ENCODE measurements around the gene LMCD1.

LMCD1 gene

GRCh38 chr3:8492744-8493511 is 8.7 kb upstream of the LMCD1 start:
- TF ChIP-seq, protein P1, sequence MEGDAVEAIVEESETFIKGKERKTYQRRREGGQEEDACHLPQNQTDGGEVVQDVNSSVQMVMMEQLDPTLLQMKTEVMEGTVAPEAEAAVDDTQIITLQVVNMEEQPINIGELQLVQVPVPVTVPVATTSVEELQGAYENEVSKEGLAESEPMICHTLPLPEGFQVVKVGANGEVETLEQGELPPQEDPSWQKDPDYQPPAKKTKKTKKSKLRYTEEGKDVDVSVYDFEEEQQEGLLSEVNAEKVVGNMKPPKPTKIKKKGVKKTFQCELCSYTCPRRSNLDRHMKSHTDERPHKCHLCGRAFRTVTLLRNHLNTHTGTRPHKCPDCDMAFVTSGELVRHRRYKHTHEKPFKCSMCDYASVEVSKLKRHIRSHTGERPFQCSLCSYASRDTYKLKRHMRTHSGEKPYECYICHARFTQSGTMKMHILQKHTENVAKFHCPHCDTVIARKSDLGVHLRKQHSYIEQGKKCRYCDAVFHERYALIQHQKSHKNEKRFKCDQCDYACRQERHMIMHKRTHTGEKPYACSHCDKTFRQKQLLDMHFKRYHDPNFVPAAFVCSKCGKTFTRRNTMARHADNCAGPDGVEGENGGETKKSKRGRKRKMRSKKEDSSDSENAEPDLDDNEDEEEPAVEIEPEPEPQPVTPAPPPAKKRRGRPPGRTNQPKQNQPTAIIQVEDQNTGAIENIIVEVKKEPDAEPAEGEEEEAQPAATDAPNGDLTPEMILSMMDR (IDR thresholded peaks at IDR 0.05): no peak
- Histone ChIP-seq H3K36me3 (no peaks in the 10 kb centered on the region), H3K27ac (no peak overlapping the region), H3K9me3 (no peaks in the 10 kb centered on the region), H3K4me3 (no peak overlapping the region), H3K4me1 (peaks cover 0 to 43% (median 26%) of the 10 kb centered on the region in 4 donors), H3K27me3 (no peaks in the 10 kb centered on the region)
- intact Hi-C loops (cut with DNase I; ENCODE audit: low total_unique reads): no loop called here
- no peak for DNase-seq

GRCh38 chr3:8493744-8494143 is 7.9 kb upstream of the LMCD1 start:
- intact Hi-C loops (cut with DNase I; ENCODE audit: low total_unique reads): no loop called here
- Histone ChIP-seq H3K4me1 (peaks cover 0 to 34% (median 24%) of the 10 kb centered on the region in 4 donors), H3K4me3 (no peak overlapping the region), H3K36me3 (no peaks in the 10 kb centered on the region), H3K9me3 (no peaks in the 10 kb centered on the region), H3K27me3 (no peaks in the 10 kb centered on the region), H3K27ac (no peak overlapping the region)
- no peak for DNase-seq
- TF ChIP-seq, protein P1 (IDR thresholded peaks at IDR 0.05): no peak

DNA sequence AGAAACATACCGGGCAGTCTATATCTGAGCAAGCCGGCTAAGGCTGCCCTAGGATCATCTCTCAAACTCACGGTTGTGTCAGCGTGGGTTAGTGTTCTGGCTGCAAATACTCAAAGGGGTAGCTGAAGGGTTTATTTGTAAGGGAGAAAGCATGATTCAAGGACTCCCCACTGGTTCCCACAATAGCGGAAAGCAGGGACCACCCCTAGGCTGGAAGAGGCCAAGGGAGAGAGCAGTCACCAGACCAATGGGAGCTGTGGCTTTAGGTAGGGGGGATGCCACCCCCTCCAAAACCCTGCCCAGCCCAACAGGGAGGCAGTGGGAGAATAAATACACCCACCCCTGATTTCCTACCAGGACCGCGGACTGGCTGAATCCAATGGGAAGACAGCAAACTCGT is 7.3 kb upstream of the LMCD1 start:
- Histone ChIP-seq H3K27me3 (no peaks in the 10 kb centered on the region), H3K4me3 (no peak overlapping the region), H3K4me1 (peaks cover 0 to 29% (median 19%) of the 10 kb centered on the region in 4 donors), H3K36me3 (no peaks in the 10 kb centered on the region), H3K27ac (no peak overlapping the region), H3K9me3 (no peaks in the 10 kb centered on the region)
- no peak for DNase-seq
- intact Hi-C loops (cut with DNase I; ENCODE audit: low total_unique reads): no loop called here
- TF ChIP-seq, protein P1 (IDR thresholded peaks at IDR 0.05): no peak

DNA sequence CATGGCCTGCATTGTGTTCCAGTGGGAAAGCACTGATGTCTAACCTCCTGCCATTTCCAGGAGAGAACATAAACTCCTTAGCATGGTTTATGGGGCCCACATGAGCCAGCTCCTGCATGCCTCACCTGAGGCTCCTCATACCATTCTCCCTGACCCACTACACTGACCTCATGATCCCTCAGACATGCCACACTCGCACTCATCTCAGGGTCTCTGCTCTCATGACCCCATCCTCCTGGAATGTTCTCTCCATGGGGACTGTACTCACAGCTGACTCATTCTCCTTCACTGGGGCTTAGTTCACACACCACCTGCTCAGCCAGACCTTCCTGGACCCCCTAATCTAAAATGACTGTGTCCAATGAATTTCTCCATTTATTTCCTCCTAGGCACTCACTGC is 4.0 kb upstream of the LMCD1 start:
- H3K27ac ChIP-seq: no peak overlapping the region
- TF ChIP-seq, protein P1 (IDR thresholded peaks at IDR 0.05): no peak
- H3K4me1 ChIP-seq: peaks cover 0 to 14% (median 7%) of the 10 kb centered on the region in 4 donors
- intact Hi-C loops (cut with DNase I; ENCODE audit: low total_unique reads): no loop called here
- H3K4me3 ChIP-seq: no peak overlapping the region
- H3K36me3 ChIP-seq: no peaks in the 10 kb centered on the region
- no peak for DNase-seq
- H3K9me3 ChIP-seq: no peaks in the 10 kb centered on the region
- H3K27me3 ChIP-seq: no peaks in the 10 kb centered on the region

GRCh38 chr3:8499181-8499611 is 2.4 kb upstream of the LMCD1 start:
- Histone ChIP-seq H3K4me3 (no peak overlapping the region), H3K36me3 (no peaks in the 10 kb centered on the region), H3K9me3 (no peaks in the 10 kb centered on the region), H3K4me1 (peaks cover 0 to 27% (median 13%) of the 10 kb centered on the region in 4 donors), H3K27me3 (no peaks in the 10 kb centered on the region), H3K27ac (peak overlapping the region in 1 of 2 donors; percentile 3)
- no peak for DNase-seq
- intact Hi-C loops (cut with DNase I; ENCODE audit: low total_unique reads): no loop called here
- TF ChIP-seq, protein P1 (IDR thresholded peaks at IDR 0.05): no peak
